Lung microvascular endothelial cell (primary cell): Measurements from ENCODE around the gene TEX35. TPM values are rescaled to one million over a fixed set of nuclear protein-coding genes. Genes with fewer than 3 reads are reported as not detected.

Experiments
- total RNA-seq: library from RNA; depleted of rRNA; stranded (reverse); fragments of >200 nt; gene quantifications from 2 replicates; pipeline ENCODE4 v1.2.1, GENCODE V29; 2014

The TEX35 gene
- total RNA-seq, 1 donor from 2014 or later: not detected

Other genes starting within 250 kb of the TEX35 start
- not detected in 2 replicates for gene CLEC20A, start 16.1 kb upstream of the TEX35 start, total RNA-seq
- gene RALGPS2, start 212.1 kb downstream of the TEX35 start, total RNA-seq: 17.9 and 19.4 TPM in 2 replicates